CD1c-positive myeloid dendritic cell (primary cell): Measurements from ENCODE around the gene ANKRD65.
"Not testable (repeated sequence)": the region's sequence is repeated elsewhere in the genome, so short reads cannot be mapped to it uniquely, and the experiment has no call there.

ENCODE experiments used
- DNase-seq: peaks from one replicate; pipeline ENCODE4 v3.0.0-alpha.2; 2016; ENCODE audit errors: extremely low spot score

ANKRD65 gene

GRCh38 chr1:1417825-1418463, 3.1 kb downstream of the ANKRD65 start:
- DNase-seq = not testable (repeated sequence)

- DNase-seq = not testable (repeated sequence)
Measured at GRCh38 chr1:1417396-1417795, 3.7 kb downstream of the ANKRD65 start.

GRCh38 chr1:1415751-1416150, 5.3 kb downstream of the ANKRD65 start:
- DNase-seq = no peak

- not testable (repeated sequence) for DNase-seq
Measured at GRCh38 chr1:1412311-1412902, 8.7 kb downstream of the ANKRD65 start.

GRCh38 chr1:1411626-1412025, 9.4 kb downstream of the ANKRD65 start:
- DNase-seq = no peak

GRCh38 chr1:1410238-1410637, 10.8 kb downstream of the ANKRD65 start:
- DNase-seq = not testable (repeated sequence)

- peak; percentile 32 for DNase-seq
Measured at GRCh38 chr1:1407636-1408318, 13.3 kb downstream of the ANKRD65 start.

- DNase-seq = peak; percentile 99
Measured at GRCh38 chr1:1406821-1407635, 14.0 kb downstream of the ANKRD65 start, which contains the start of gene MRPL20. Gene MRPL20 (minus strand): TSS chr1:1407293. CDS start chr1:1407217, 76 bp downstream.

- DNase-seq = no peak
Measured at GRCh38 chr1:1406101-1406820, 14.8 kb downstream of the ANKRD65 start.

- peak; percentile 51 for DNase-seq
Measured at GRCh38 chr1:1403653-1404052, 17.4 kb downstream of the ANKRD65 start.

- DNase-seq = not testable (repeated sequence)
Measured at GRCh38 chr1:1402901-1403392, 18.1 kb downstream of the ANKRD65 start.

- peak; percentile 49 for DNase-seq
Measured at GRCh38 chr1:1402072-1402900, 18.8 kb downstream of the ANKRD65 start.

- DNase-seq = no peak
Measured at GRCh38 chr1:1401457-1402010, 19.5 kb downstream of the ANKRD65 start.

GRCh38 chr1:1400576-1401456, 20.3 kb downstream of the ANKRD65 start:
- peak; percentile 2 for DNase-seq

GRCh38 chr1:1399872-1400575, 21.1 kb downstream of the ANKRD65 start:
- peak; percentile 1 for DNase-seq

- peak; percentile 100 for DNase-seq
Measured at GRCh38 chr1:1399187-1399871, 21.7 kb downstream of the ANKRD65 start, which contains the start of gene CCNL2. Gene CCNL2 (minus strand): TSS chr1:1399335. CDS start chr1:1399306, 29 bp downstream.

GRCh38 chr1:1398677-1399186, 22.3 kb downstream of the ANKRD65 start:
- peak; percentile 27 for DNase-seq
